Stomach (tissue), 9 donors: Measurements from ENCODE around the gene VDR. TPM values are rescaled to one million over a fixed set of nuclear protein-coding genes. Genes with fewer than 3 reads are reported as not detected.
A peak's percentile ranks its signal among the peaks of the same experiment; 100 is the strongest.

Source experiments
- DNase-seq, 2 donors: peaks; one replicate each; pipeline versions ENCODE4 v3.0.0 to v3.0.0-alpha.2; 2013 to 2019
- H3K27ac ChIP-seq, 5 donors: fragments of 200-600 bp in 4 of 5; sonication (generic) in 4 of 5; one replicate each; pipeline ENCODE4 v1.5.1; 2013 to 2019; ENCODE audit warnings: mild to moderate bottlenecking in 1 of 5, moderate library complexity in 1 of 5
- H3K27me3 ChIP-seq, 3 donors: fragments of 200-600 bp; sonication (generic); one replicate each; pipeline ENCODE4 v1.5.1; 2017 to 2019; ENCODE audit warnings: mixed run types in 1 of 3
- H3K36me3 ChIP-seq, 4 donors: fragments of 200-600 bp; sonication (generic); 1 replicate in 3 of 4; 2 replicates in 1 of 4; pipeline ENCODE4 v1.5.1; 2016 to 2019
- H3K4me1 ChIP-seq, 4 donors: fragments of 200-600 bp; sonication (generic); one replicate each; pipeline ENCODE4 v1.5.1; 2016 to 2019
- H3K4me3 ChIP-seq, 4 donors: fragments of 200-600 bp; sonication (generic) in 3 of 4; one replicate each; pipeline ENCODE4 v1.5.1; 2016 to 2019; ENCODE audit warnings: mild to moderate bottlenecking in 1 of 4
- H3K9me3 ChIP-seq, 4 donors: fragments of 200-600 bp; sonication (generic); one replicate each; pipeline ENCODE4 v1.5.1; 2016 to 2019
- CTCF ChIP-seq, 7 experiments: fragments of 450-650 bp in 4 of 7; fragments of 200-600 bp in 3 of 7; sonication (generic) in 3 of 7; IDR thresholded peaks; one replicate each; pipeline ENCODE4 v1.5.1; 2016 to 2019; ENCODE audit warnings: antibody characterized with exemption in 7 of 7, control low read depth in 2 of 7, mild to moderate bottlenecking in 1 of 7
- EP300 ChIP-seq: sonication (generic); formaldehyde crosslinking; IDR thresholded peaks from one replicate; pipeline ENCODE4 v1.6.1; 2017; ENCODE audit warnings: antibody characterized with exemption
- POLR2A ChIP-seq, 4 donors: fragments of 450-650 bp; IDR thresholded peaks; one replicate each; pipeline ENCODE4 v1.6.1; 2016; ENCODE audit warnings: antibody characterized with exemption in 4 of 4, control low read depth in 2 of 4, mild to moderate bottlenecking in 1 of 4, moderate library complexity in 1 of 4
- POLR2AphosphoS5 ChIP-seq, 3 donors: sonication (generic); formaldehyde crosslinking; IDR thresholded peaks; one replicate each; pipeline ENCODE4 v1.6.1; 2016; ENCODE audit warnings: antibody characterized with exemption in 3 of 3
- WGBS, 5 donors: extraction: QIAGEN DNeasy Blood & Tissue Kit in 3 of 5; methylation state at CpG; one replicate each; pipeline versions ENCODE4 v1.1.5 to v1.1.7; 2013 to 2018; 5-methylcytosine and 5-hydroxymethylcytosine counted together
- intact Hi-C: fragments of 100-400 bp; cut with DNase I; formaldehyde crosslinking; loops from one replicate; pipeline ENCODE4 v1.15.1; 2023; ENCODE audit warnings: low total_unique reads
- polyA plus RNA-seq, 3 donors: library from polyadenylated mRNA; stranded (reverse); fragments of 200-250 nt; gene quantifications; one replicate each; pipeline ENCODE4 v1.2.3, GENCODE V29; 2013
- total RNA-seq, 5 donors: library from RNA; depleted of rRNA; stranded (reverse); fragments of >200 nt; gene quantifications; one replicate each; pipeline versions ENCODE4 v1.1.0 to v1.2.3, GENCODE V29; 2014 to 2016
- donor health status: healthy with polysubstance abuse.
- donor health status: Bipolar disorder and iron deficiency.
- donor health status: healthy.

Gene VDR
- total and polyA plus RNA-seq, 8 donors: 2.8 to 22.3 (median 4.7) TPM

DNA sequence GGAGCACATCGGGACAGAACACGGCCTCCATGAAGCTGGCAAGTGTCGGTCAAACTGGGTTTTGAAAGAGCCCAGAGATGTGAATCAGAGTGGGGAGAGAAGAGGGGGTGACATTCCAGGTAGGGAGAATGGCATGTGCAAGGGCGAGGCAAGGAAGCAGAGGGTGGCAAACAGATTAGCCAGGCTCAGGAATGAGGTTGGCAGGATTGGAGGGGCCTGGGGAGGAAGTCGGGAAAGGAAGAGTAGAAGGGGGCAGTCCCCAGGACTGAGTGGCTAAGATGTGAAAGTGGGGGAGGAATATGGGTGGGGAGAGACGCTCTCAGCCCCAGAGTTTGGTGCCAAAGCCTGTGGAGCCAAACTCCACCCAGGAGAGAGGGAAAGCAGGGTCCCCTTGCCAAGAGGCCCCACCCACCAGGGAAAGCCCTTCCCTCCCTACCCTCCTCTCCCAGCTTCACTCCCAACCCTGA lies 79.6 kb downstream of the VDR start:
- DNase-seq: peak; percentile 67 to 70
- TF ChIP-seq POLR2AphosphoS5 (IDR thresholded peaks at IDR 0.05): peak in 2 of 3 donors; percentile 41 to 79
- no peak for TF ChIP-seq EP300
- TF ChIP-seq CTCF (IDR thresholded peaks at IDR 0.05): no peak
- TF ChIP-seq POLR2A (IDR thresholded peaks at IDR 0.05): no peak
- Histone ChIP-seq H3K27me3 (no peaks in the 10 kb centered on the region), H3K4me3 (no peak overlapping the region), H3K9me3 (no peaks in the 10 kb centered on the region), H3K36me3 (no peaks in the 10 kb centered on the region), H3K4me1 (peaks cover 82 to 95% (median 89%) of the 10 kb centered on the region in 4 donors), H3K27ac (peak overlapping the region in 4 of 5 donors; percentile 97 to 99 (median 98))
- 27 to 39% (median 34%) methylated on average over 6 of the region's 6 CpGs for WGBS, 5 donors
- intact Hi-C loops: no loop called here

GRCh38 chr12:47824635-47825034 lies 80.2 kb downstream of the VDR start:
- no peak for DNase-seq
- H3K36me3 ChIP-seq: no peaks in the 10 kb centered on the region
- H3K4me1 ChIP-seq: peaks cover 80 to 95% (median 89%) of the 10 kb centered on the region in 4 donors
- peak overlapping the region; percentile 0 to 99 (median 98) for H3K27ac ChIP-seq
- H3K4me3 ChIP-seq: no peak overlapping the region
- TF ChIP-seq POLR2A (IDR thresholded peaks at IDR 0.05) (no peak), EP300 (no peak), CTCF (IDR thresholded peaks at IDR 0.05) (no peak), POLR2AphosphoS5 (IDR thresholded peaks at IDR 0.05) (no peak)
- WGBS, 5 donors: 49 to 72% (median 67%) methylated on average over 3 of the region's 3 CpGs
- intact Hi-C loops: no loop called here
- no peaks in the 10 kb centered on the region for H3K9me3 ChIP-seq
- no peaks in the 10 kb centered on the region for H3K27me3 ChIP-seq

- WGBS, 5 donors: 58 to 92% (median 84%) methylated on average over 2 of the region's 2 CpGs
- no peaks in the 10 kb centered on the region for H3K9me3 ChIP-seq
- intact Hi-C loops: no loop called here
- no peak for TF ChIP-seq CTCF (IDR thresholded peaks at IDR 0.05)
- TF ChIP-seq POLR2A (IDR thresholded peaks at IDR 0.05): no peak
- TF ChIP-seq EP300: no peak
- no peak for TF ChIP-seq POLR2AphosphoS5 (IDR thresholded peaks at IDR 0.05)
- DNase-seq: no peak
- no peak overlapping the region for H3K4me3 ChIP-seq
- H3K27ac ChIP-seq: peak overlapping the region; percentile 0 to 99 (median 98)
- H3K4me1 ChIP-seq: peaks cover 76 to 90% (median 84%) of the 10 kb centered on the region in 4 donors
- no peaks in the 10 kb centered on the region for H3K27me3 ChIP-seq
- H3K36me3 ChIP-seq: no peaks in the 10 kb centered on the region
Observed at GRCh38 chr12:47824198-47824597, 80.6 kb downstream of the VDR start.

DNA sequence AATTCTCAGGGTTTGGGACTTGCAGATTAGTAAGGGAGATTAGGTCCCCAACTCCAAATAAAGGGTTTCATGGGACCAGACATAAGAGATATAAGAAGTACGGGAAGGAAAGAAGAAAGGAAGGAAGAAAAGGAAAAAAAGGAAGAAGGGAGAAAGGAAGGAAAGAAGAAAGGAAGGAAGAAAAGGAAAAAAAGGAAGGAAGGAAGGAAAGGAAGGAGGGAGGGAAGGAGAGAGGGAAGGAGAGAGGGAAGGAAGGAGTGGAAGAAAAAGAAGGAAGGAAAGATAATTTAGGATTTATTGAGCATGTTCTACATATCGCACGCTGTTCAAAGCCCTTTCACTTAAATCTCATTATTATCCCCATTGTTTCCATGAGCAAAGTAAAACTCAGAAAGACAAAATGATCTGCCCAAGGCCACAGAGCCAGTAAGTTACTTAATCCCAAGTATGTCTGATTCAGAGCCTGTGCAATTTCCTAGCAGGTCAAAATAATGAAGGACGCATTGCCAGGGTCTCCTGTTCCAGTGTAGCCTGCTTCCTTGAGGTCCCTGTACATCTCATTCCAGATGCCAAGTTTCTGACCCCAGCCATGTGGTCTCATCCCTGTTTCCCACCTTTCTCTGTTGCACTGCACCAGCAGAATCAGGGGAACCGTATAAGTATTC lies 81.2 kb downstream of the VDR start:
- Histone ChIP-seq H3K4me1 (peaks cover 72 to 90% (median 82%) of the 10 kb centered on the region in 4 donors), H3K4me3 (no peak overlapping the region), H3K9me3 (no peaks in the 10 kb centered on the region), H3K36me3 (no peaks in the 10 kb centered on the region), H3K27ac (peak overlapping the region in 4 of 5 donors; percentile 97 to 99 (median 98)), H3K27me3 (no peaks in the 10 kb centered on the region)
- no peak for TF ChIP-seq CTCF (IDR thresholded peaks at IDR 0.05)
- TF ChIP-seq EP300: no peak
- no peak for TF ChIP-seq POLR2A (IDR thresholded peaks at IDR 0.05)
- no peak for TF ChIP-seq POLR2AphosphoS5 (IDR thresholded peaks at IDR 0.05)
- WGBS, 5 donors: 89 to 95% (median 92%) methylated on average over 5 of the region's 5 CpGs
- intact Hi-C loops: no loop called here
- no peak for DNase-seq
